WTC11 (cell line): ENCODE measurements around the gene GUCY1A2. TPM values are rescaled to one million over a fixed set of nuclear protein-coding genes. Genes with fewer than 3 reads are reported as not detected.
"Not testable (repeated sequence)": the region's sequence is repeated elsewhere in the genome, so short reads cannot be mapped to it uniquely, and the experiment has no call there.

Source experiments
- ATAC-seq: fragments of 200-7000 bp; cut with Tn5 transposase; 2 replicates; pipeline ENCODE4 v1.10.0; 2021; ENCODE audit warnings: mild to moderate bottlenecking, moderate library complexity
- CTCF ChIA-PET: fragments of 300-600 bp; sonication (Branson Sonifier 250); formaldehyde crosslinking; loops from one replicate; lab custom pipeline; 2021; ENCODE audit warnings: antibody characterized with exemption; lab: Charles Lee
- POLR2A ChIA-PET: fragments of 350-600 bp; sonication (Branson Sonifier 250); formaldehyde crosslinking; loops from one replicate; lab custom pipeline; 2021; ENCODE audit warnings: antibody characterized with exemption; lab: Charles Lee
- DNase-seq: peaks from one replicate; pipeline ENCODE4 v3.0.0; 2021; ENCODE audit warnings: low spot score
- H3K27ac Mint-ChIP-seq: 2 replicates; pipeline ENCODE4 v1.8.0; 2021; ENCODE audit warnings: mixed read lengths
- H3K27me3 Mint-ChIP-seq: 2 replicates; pipeline ENCODE4 v1.8.0; 2021; ENCODE audit warnings: low read depth, mild to moderate bottlenecking, moderate library complexity, mixed read lengths
- H3K36me3 Mint-ChIP-seq: 2 replicates; pipeline ENCODE4 v1.8.0; 2021; ENCODE audit warnings: mixed read lengths
- H3K4me1 Mint-ChIP-seq: 2 replicates; pipeline ENCODE4 v1.8.0; 2022; ENCODE audit warnings: mixed read lengths
- H3K4me3 Mint-ChIP-seq: 2 replicates; pipeline ENCODE4 v1.8.0; 2021; ENCODE audit warnings: mild to moderate bottlenecking, moderate library complexity, mixed read lengths
- H3K9me3 Mint-ChIP-seq: 2 replicates; pipeline ENCODE4 v1.8.0; 2021; ENCODE audit warnings: mixed read lengths
- ARID4B ChIP-seq: sonication (generic); formaldehyde crosslinking; IDR thresholded peaks from 2 replicates; pipeline ENCODE4 v1.8.0; 2023; ENCODE audit warnings: missing genetic modification reagents, mild to moderate bottlenecking, borderline replicate concordance
- CTCF ChIP-seq: fragments of 200-600 bp; IDR thresholded peaks from 2 replicates; pipeline ENCODE4 v1.8.0; 2022; ENCODE audit warnings: antibody characterized with exemption
- E2F5 ChIP-seq: sonication (generic); formaldehyde crosslinking; IDR thresholded peaks from 2 replicates; pipeline ENCODE4 v1.8.1; 2022; ENCODE audit warnings: mild to moderate bottlenecking, moderate library complexity, missing genetic modification reagents
- ELF4 ChIP-seq: sonication (generic); formaldehyde crosslinking; IDR thresholded peaks from 2 replicates; pipeline ENCODE4 v1.8.1; 2022; ENCODE audit warnings: low read depth, mild to moderate bottlenecking, moderate library complexity, missing genetic modification reagents
- ETV6 ChIP-seq: sonication (generic); formaldehyde crosslinking; IDR thresholded peaks from 2 replicates; pipeline ENCODE4 v1.8.1; 2022; ENCODE audit warnings: mild to moderate bottlenecking, missing genetic modification reagents
- FOXP4 ChIP-seq: sonication (generic); formaldehyde crosslinking; IDR thresholded peaks from 2 replicates; pipeline ENCODE4 v1.8.0; 2022; ENCODE audit warnings: mild to moderate bottlenecking, missing genetic modification reagents
- KAT7 ChIP-seq: sonication (generic); formaldehyde crosslinking; IDR thresholded peaks from 2 replicates; pipeline ENCODE4 v1.8.1; 2023; ENCODE audit warnings: missing genetic modification reagents, mild to moderate bottlenecking, borderline replicate concordance
- NFYB ChIP-seq: sonication (generic); formaldehyde crosslinking; conservative IDR thresholded peaks from 2 replicates; pipeline ENCODE4 v1.8.0; 2022; ENCODE audit warnings: low read depth, missing genetic modification reagents
- NR1H2 ChIP-seq: sonication (generic); formaldehyde crosslinking; IDR thresholded peaks from 2 replicates; pipeline ENCODE4 v1.9.0; 2021; ENCODE audit warnings: mild to moderate bottlenecking, moderate library complexity, missing genetic modification reagents
- TCF7 ChIP-seq: sonication (generic); formaldehyde crosslinking; IDR thresholded peaks from 2 replicates; pipeline ENCODE4 v1.8.0; 2022; ENCODE audit warnings: mild to moderate bottlenecking, low read depth, missing genetic modification reagents, moderate library complexity
- USF2 ChIP-seq: sonication (generic); formaldehyde crosslinking; IDR thresholded peaks from 2 replicates; pipeline ENCODE4 v1.8.1; 2023; ENCODE audit warnings: mild to moderate bottlenecking, missing genetic modification reagents, moderate library complexity
- ZBTB21 ChIP-seq: sonication (generic); formaldehyde crosslinking; IDR thresholded peaks from 2 replicates; pipeline ENCODE4 v1.8.1; 2023; ENCODE audit warnings: mild to moderate bottlenecking, missing genetic modification reagents, borderline replicate concordance
- ZNF121 ChIP-seq: sonication (generic); formaldehyde crosslinking; IDR thresholded peaks from 2 replicates; pipeline ENCODE4 v1.8.0; 2023; ENCODE audit warnings: missing genetic modification reagents
- ZNF232 ChIP-seq: sonication (generic); formaldehyde crosslinking; IDR thresholded peaks from 2 replicates; pipeline ENCODE4 v1.8.0; 2022; ENCODE audit warnings: mild to moderate bottlenecking, missing genetic modification reagents
- ZNF512 ChIP-seq: sonication (generic); formaldehyde crosslinking; IDR thresholded peaks from 2 replicates; pipeline ENCODE4 v1.8.1; 2022; ENCODE audit warnings: missing genetic modification reagents, borderline replicate concordance
- ZSCAN18 ChIP-seq: fragments of 250-450 bp; sonication (Bioruptor Pico); IDR thresholded peaks from 2 replicates; pipeline ENCODE4 v2.1.2; 2022; ENCODE audit warnings: mild to moderate bottlenecking, moderate library complexity
- total RNA-seq: library from RNA; stranded (reverse); gene quantifications from 3 replicates; pipeline ENCODE4 v1.2.3, GENCODE V29; 2021

Gene GUCY1A2
- total RNA-seq, 1 experiment from 2014 or later: 0.90 TPM

- ATAC-seq, H3K4me1 Mint-ChIP-seq, H3K27ac Mint-ChIP-seq, H3K27me3 Mint-ChIP-seq, DNase-seq, H3K4me3 Mint-ChIP-seq, CTCF ChIA-PET, POLR2A ChIA-PET: not testable (repeated sequence)
- H3K9me3 Mint-ChIP-seq: peaks cover 61% of the 10 kb centered on the region
- H3K36me3 Mint-ChIP-seq: peaks cover 44% of the 10 kb centered on the region
Observed at GRCh38 chr11:107050899-107051298, 32.6 kb upstream of the GUCY1A2 start.

GRCh38 chr11:107050121-107050520 lies 31.8 kb upstream of the GUCY1A2 start:
- H3K36me3 Mint-ChIP-seq: peaks cover 44% of the 10 kb centered on the region
- no peaks in the 10 kb centered on the region for H3K4me1 Mint-ChIP-seq
- POLR2A ChIA-PET: no interaction called here

GRCh38 chr11:107044503-107044902 lies 26.2 kb upstream of the GUCY1A2 start:
- Mint-ChIP-seq H3K27ac (no peak overlapping the region), H3K4me1 (no peaks in the 10 kb centered on the region), H3K36me3 (peaks cover 14% of the 10 kb centered on the region), H3K27me3 (no peaks in the 10 kb centered on the region), H3K9me3 (peaks cover 32% of the 10 kb centered on the region), H3K4me3 (no peak overlapping the region)
- DNase-seq (no peak), ATAC-seq (no peak)
- TF ChIP-seq ETV6 (no peak), USF2 (CRISPR knock-in tag) (no peak), ZNF512 (CRISPR knock-in tag) (no peak), FOXP4 (no peak), ELF4 (CRISPR knock-in tag) (no peak), KAT7 (CRISPR knock-in tag) (no peak), ARID4B (CRISPR knock-in tag) (no peak), TCF7 (no peak), ZSCAN18 (CRISPR knock-in tag) (no peak), CTCF (no peak), ZNF232 (CRISPR knock-in tag) (no peak), NFYB (CRISPR knock-in tag) (no peak)
- ChIA-PET CTCF (no interaction called here), POLR2A (no interaction called here)

More at GRCh38 chr11:107050121-107050520, 31.8 kb upstream of the GUCY1A2 start:
- ATAC-seq (no peak), DNase-seq (no peak)
- TF ChIP-seq ZNF121 (CRISPR knock-in tag) (no peak), NR1H2 (no peak), ZBTB21 (CRISPR knock-in tag) (no peak), E2F5 (CRISPR knock-in tag) (no peak)
- Mint-ChIP-seq H3K27me3 (no peaks in the 10 kb centered on the region; the same call in 1 of the 2 replicates), H3K27ac (no peak overlapping the region), H3K4me3 (no peak overlapping the region), H3K9me3 (peaks cover 61% of the 10 kb centered on the region)
- CTCF ChIA-PET: no interaction called here
